ENCODE data around the gene HOXD4. TPM values are rescaled to one million over a fixed set of nuclear protein-coding genes. Genes with fewer than 3 reads are reported as not detected.

HOXD4 gene
- total and polyA plus RNA-seq, 10 of the 15 experiments (the other 5 are each of a cell fraction or from before 2014, with no cell fraction given), result 0.07 TPM; not detected in 9

DNA sequence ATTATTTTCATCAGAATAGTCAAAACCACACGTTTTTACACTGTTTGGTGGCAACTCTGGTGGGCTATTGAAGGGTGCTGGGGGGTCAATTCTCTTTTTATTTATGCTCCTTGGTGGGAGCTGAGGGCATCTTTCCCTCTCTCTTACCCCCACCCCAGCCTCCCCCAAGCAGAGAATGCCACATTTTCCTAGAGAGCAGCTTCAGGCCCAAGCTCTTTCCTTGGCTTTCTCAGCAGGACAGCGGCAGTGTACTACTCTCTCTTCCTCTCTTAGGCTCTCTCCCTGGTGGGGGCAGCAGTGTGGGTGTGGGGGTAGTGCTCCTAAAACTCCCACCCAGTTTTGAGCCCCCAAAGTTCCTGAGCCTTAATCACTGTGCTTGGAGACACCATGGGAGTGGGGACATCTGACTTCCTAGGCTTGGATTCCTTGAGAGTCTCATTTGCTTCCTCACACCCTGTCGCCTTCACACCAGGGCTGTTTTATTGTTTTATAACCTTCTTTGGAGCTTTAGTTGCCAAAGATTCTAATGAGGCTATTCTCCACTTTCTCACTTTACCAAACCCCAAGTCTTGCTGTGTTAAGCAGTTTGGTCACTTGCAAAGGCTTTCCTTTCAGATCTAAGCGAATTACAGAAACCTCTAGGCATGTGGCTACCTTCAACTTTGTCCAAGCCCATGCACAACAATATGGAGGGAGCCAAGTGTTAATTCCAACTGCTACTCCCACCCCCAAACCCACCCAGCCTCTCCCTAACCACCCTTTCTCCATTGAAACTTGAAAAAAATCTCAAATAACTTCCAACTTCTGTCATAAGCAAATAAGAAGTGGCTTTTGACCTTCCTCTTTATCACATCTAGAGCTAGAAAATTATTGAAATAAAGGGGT, 6.0 kb upstream of the HOXD4 start (continued):
- TF ChIP-seq ATF7 (IDR thresholded peaks at IDR 0.05; ENCODE audit: low read depth), result no peak
- TF ChIP-seq, protein P1, sequence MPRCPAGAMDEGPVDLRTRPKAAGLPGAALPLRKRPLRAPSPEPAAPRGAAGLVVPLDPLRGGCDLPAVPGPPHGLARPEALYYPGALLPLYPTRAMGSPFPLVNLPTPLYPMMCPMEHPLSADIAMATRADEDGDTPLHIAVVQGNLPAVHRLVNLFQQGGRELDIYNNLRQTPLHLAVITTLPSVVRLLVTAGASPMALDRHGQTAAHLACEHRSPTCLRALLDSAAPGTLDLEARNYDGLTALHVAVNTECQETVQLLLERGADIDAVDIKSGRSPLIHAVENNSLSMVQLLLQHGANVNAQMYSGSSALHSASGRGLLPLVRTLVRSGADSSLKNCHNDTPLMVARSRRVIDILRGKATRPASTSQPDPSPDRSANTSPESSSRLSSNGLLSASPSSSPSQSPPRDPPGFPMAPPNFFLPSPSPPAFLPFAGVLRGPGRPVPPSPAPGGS (IDR thresholded peaks at IDR 0.05; ENCODE audit: borderline replicate concordance, insufficient read depth, low read depth, low read length, poor library complexity, severe bottlenecking), result no peak
- no peak for TF ChIP-seq CBX3 (IDR thresholded peaks at IDR 0.05; ENCODE audit: borderline replicate concordance, low read depth)
- no peak for TF ChIP-seq NFIC (IDR thresholded peaks at IDR 0.05; ENCODE audit: low read depth, low read length)
- no peak for TF ChIP-seq YY1 (IDR thresholded peaks at IDR 0.05; ENCODE audit: low read depth, low read length)
- TF ChIP-seq SMARCA5 (IDR thresholded peaks at IDR 0.05), result no peak

- Histone ChIP-seq H3K9me3 (replicated peaks; ENCODE audit: control insufficient read depth, insufficient read depth, low read length) (no peaks in the 10 kb centered on the region), H3K27ac (ENCODE audit: control insufficient read depth, insufficient read depth) (no peak overlapping the region), H3K4me3 (no peak overlapping the region), H2AFZ (ENCODE audit: control insufficient read depth, low read depth, low read length) (no peak overlapping the region), H3K27me3 (replicated peaks in 1 of 2; ENCODE audit: control insufficient read depth in 2 of 2, insufficient read depth in 2 of 2, low read length in 1 of 2) (peaks cover 10 to 28% of the 10 kb centered on the region in 2 experiments), H3K36me3 (ENCODE audit: control insufficient read depth in 2 of 2, insufficient read depth in 2 of 2, low read length in 1 of 2) (no peaks in the 10 kb centered on the region), H3K4me2 (ENCODE audit: control insufficient read depth, insufficient read depth) (no peak overlapping the region), H3K9ac (ENCODE audit: control insufficient read depth, insufficient read depth, low read length) (no peak overlapping the region), H4K20me1 (ENCODE audit: control insufficient read depth, insufficient read depth) (no peaks in the 10 kb centered on the region), H3K79me2 (ENCODE audit: control insufficient read depth, insufficient read depth, low read length) (no peaks in the 10 kb centered on the region), H3K4me1 (ENCODE audit: control insufficient read depth, insufficient read depth, low read length) (no peaks in the 10 kb centered on the region)
- intact Hi-C loops (cut with micrococcal nuclease; ENCODE audit: unreplicated experiment), result no loop called here
- ChIA-PET CTCF (interaction anchor here (4.9 to 8.6 kb wide), 2 partner anchors 308 to 408 kb away, joined by 39 to 157 read pairs; no protein-coding TSS in a partner anchor), POLR2A (no interaction called here), SMC1A (ENCODE audit: uncharacterized antibody, unreplicated experiment) (interaction anchor here (1.0 to 4.6 kb wide), 3 partner anchors 310 to 506 kb away, joined by 3 to 34 read pairs (median 25); no protein-coding TSS in a partner anchor), RAD21 (ENCODE audit: unreplicated experiment) (no interaction called here)
- FAIRE-seq (no peak), DNase-seq (ENCODE audit: low read depth, low spot score) (no peak), ATAC-seq (no peak)
- TF ChIP-seq CHD4 (IDR thresholded peaks at IDR 0.05) (no peak), KAT2A (conservative IDR thresholded peaks at IDR 0.05; ENCODE audit: control insufficient read depth, low read depth, low read length) (no peak), NR2F1 (conservative IDR thresholded peaks at IDR 0.05) (no peak), CREM (IDR thresholded peaks at IDR 0.05; ENCODE audit: low read depth) (no peak), HDGF (IDR thresholded peaks at IDR 0.05) (no peak), NFYB (IDR thresholded peaks at IDR 0.05; ENCODE audit: insufficient read depth, low read depth, low read length) (no peak), POU2F2 (IDR thresholded peaks at IDR 0.05; ENCODE audit: borderline replicate concordance, low read depth, low read length) (no peak), ZNF274 (IDR thresholded peaks at IDR 0.05; ENCODE audit: insufficient read depth, insufficient read length) (no peak)
- TF ChIP-seq, protein P1 (IDR thresholded peaks at IDR 0.05; ENCODE audit: borderline replicate concordance, insufficient read depth, low read depth, low read length, poor library complexity, severe bottlenecking), result no peak
- 17% methylated on average over 6 of the region's 6 CpGs for WGBS (ENCODE audit: insufficient coverage, insufficient replicate concordance, low lambda C conversion rate, missing lambda C conversion rate)
- BruUV-seq (replicated peaks), result no TSS peak
- in situ Hi-C loops (cut with MboI), result loop anchor here (25.0 kb wide), 1 partner anchor 1191 kb away; no protein-coding TSS in a partner anchor
Observed at GRCh38 chr2:176146101-176146500, 5.2 kb upstream of the HOXD4 start.
